ENCODE measurements around the gene FAM177A1.
"Not testable (repeated sequence)": the region's sequence is repeated elsewhere in the genome, so short reads cannot be mapped to it uniquely, and the experiment has no call there.

The FAM177A1 gene
- total RNA-seq = 31.8 to 61.5 (median 34.0) reads per million in 3 experiments

- DNase-seq = peak; percentile 99
Observed at GRCh38 chr14:35046048-35046750, at the start of gene FAM177A1. Gene FAM177A1 (plus strand): TSS chr14:35046272. CDS start chr14:35046464, 192 bp downstream.

GRCh38 chr14:34997762-34998161 lies 48.3 kb upstream of the FAM177A1 start:
- no peak for DNase-seq

- DNase-seq = no peak
Observed at GRCh38 chr14:34999500-34999899, 46.6 kb upstream of the FAM177A1 start.

- no peak for DNase-seq
Observed at GRCh38 chr14:35001621-35002020, 44.5 kb upstream of the FAM177A1 start.

- no peak for DNase-seq
Observed at GRCh38 chr14:35004839-35005238, 41.2 kb upstream of the FAM177A1 start.

GRCh38 chr14:35016568-35016967 lies 29.5 kb upstream of the FAM177A1 start:
- DNase-seq = no peak

- no peak for DNase-seq
Observed at GRCh38 chr14:35020713-35021112, 25.4 kb upstream of the FAM177A1 start.

GRCh38 chr14:35028435-35028834 lies 17.6 kb upstream of the FAM177A1 start:
- no peak for DNase-seq

- DNase-seq = no peak
Observed at GRCh38 chr14:35032562-35032961, 13.5 kb upstream of the FAM177A1 start.

GRCh38 chr14:35034440-35034833 lies 11.6 kb upstream of the FAM177A1 start:
- no peak for DNase-seq

- not testable (repeated sequence) for DNase-seq
Observed at GRCh38 chr14:35034944-35035554, 11.0 kb upstream of the FAM177A1 start.

GRCh38 chr14:35038312-35038711 lies 7.8 kb upstream of the FAM177A1 start:
- DNase-seq = not testable (repeated sequence)

- DNase-seq = no peak
Observed at GRCh38 chr14:35042632-35043031, 3.4 kb upstream of the FAM177A1 start.

GRCh38 chr14:35043046-35043445 lies 3.0 kb upstream of the FAM177A1 start:
- no peak for DNase-seq

GRCh38 chr14:35044939-35045797 lies 904 bp upstream of the FAM177A1 start:
- no peak for DNase-seq

GRCh38 chr14:35045798-35046047 lies 349 bp upstream of the FAM177A1 start:
- no peak for DNase-seq

GRCh38 chr14:35046751-35047536 lies 872 bp downstream of the FAM177A1 start:
- DNase-seq = peak; percentile 1

- no peak for DNase-seq
Observed at GRCh38 chr14:35047976-35048513, 2.0 kb downstream of the FAM177A1 start.

- DNase-seq = no peak
Observed at GRCh38 chr14:35050652-35051051, 4.6 kb downstream of the FAM177A1 start.

GRCh38 chr14:35051796-35052195 lies 5.7 kb downstream of the FAM177A1 start:
- DNase-seq = no peak

- no peak for DNase-seq
Observed at GRCh38 chr14:35052637-35053036, 6.6 kb downstream of the FAM177A1 start.

- DNase-seq = not testable (repeated sequence)
Observed at GRCh38 chr14:35061113-35061791, 15.2 kb downstream of the FAM177A1 start.
